ENCODE results near the gene CPB1. TPM values are rescaled to one million over a fixed set of nuclear protein-coding genes. Genes with fewer than 3 reads are reported as not detected.

CPB1 gene
- total RNA-seq, 2 experiments from 2014 or later = not detected

- Mint-ChIP-seq H3K27me3 (peaks cover 9% of the 10 kb centered on the region), H3K36me3 (no peaks in the 10 kb centered on the region), H3K9me3 (ENCODE audit: low read depth) (no peaks in the 10 kb centered on the region), H3K4me3 (no peak overlapping the region), H3K27ac (no peak overlapping the region), H3K4me1 (no peaks in the 10 kb centered on the region)
- no peak for DNase-seq
- ATAC-seq = no peak
- CTCF ChIA-PET = no interaction called here
Observed at GRCh38 chr3:148815316-148816110, 12.1 kb upstream of the CPB1 start.

GRCh38 chr3:148816427-148816826 lies 11.2 kb upstream of the CPB1 start:
- Mint-ChIP-seq H3K27ac (no peak overlapping the region), H3K27me3 (peaks cover 6% of the 10 kb centered on the region), H3K4me3 (no peak overlapping the region), H3K9me3 (ENCODE audit: low read depth) (no peaks in the 10 kb centered on the region), H3K36me3 (no peaks in the 10 kb centered on the region), H3K4me1 (no peaks in the 10 kb centered on the region)
- CTCF ChIA-PET = no interaction called here
- ATAC-seq (no peak), DNase-seq (no peak)

GRCh38 chr3:148816981-148817525 lies 10.6 kb upstream of the CPB1 start:
- Mint-ChIP-seq H3K27ac (no peak overlapping the region), H3K36me3 (no peaks in the 10 kb centered on the region), H3K9me3 (ENCODE audit: low read depth) (no peaks in the 10 kb centered on the region), H3K4me3 (no peak overlapping the region), H3K27me3 (peaks cover 6% of the 10 kb centered on the region), H3K4me1 (no peaks in the 10 kb centered on the region)
- CTCF ChIA-PET = no interaction called here
- ATAC-seq = no peak
- DNase-seq = no peak

- CTCF ChIA-PET = no interaction called here
- no peaks in the 10 kb centered on the region for H3K4me1 Mint-ChIP-seq
- no peaks in the 10 kb centered on the region for H3K36me3 Mint-ChIP-seq
- no peaks in the 10 kb centered on the region for H3K9me3 Mint-ChIP-seq (ENCODE audit: low read depth)
- H3K4me3 Mint-ChIP-seq = no peak overlapping the region
- peaks cover 5% of the 10 kb centered on the region for H3K27me3 Mint-ChIP-seq
- no peak overlapping the region for H3K27ac Mint-ChIP-seq
- DNase-seq (no peak), ATAC-seq (no peak)
Observed at GRCh38 chr3:148820361-148821245, 7.0 kb upstream of the CPB1 start.

GRCh38 chr3:148823026-148823425 lies 4.6 kb upstream of the CPB1 start:
- ATAC-seq (no peak), DNase-seq (no peak)
- no peak overlapping the region for H3K4me3 Mint-ChIP-seq
- H3K27ac Mint-ChIP-seq = no peak overlapping the region
- no peaks in the 10 kb centered on the region for H3K36me3 Mint-ChIP-seq
- no peaks in the 10 kb centered on the region for H3K4me1 Mint-ChIP-seq
- CTCF ChIA-PET = no interaction called here
- H3K27me3 Mint-ChIP-seq = peaks cover 6% of the 10 kb centered on the region
- H3K9me3 Mint-ChIP-seq (ENCODE audit: low read depth) = no peaks in the 10 kb centered on the region

GRCh38 chr3:148825476-148825875 lies 2.1 kb upstream of the CPB1 start:
- H3K27me3 Mint-ChIP-seq = peaks cover 11% of the 10 kb centered on the region

GRCh38 chr3:148828136-148828690 lies 602 bp downstream of the CPB1 start:
- Mint-ChIP-seq H3K4me1 (no peaks in the 10 kb centered on the region), H3K4me3 (no peak overlapping the region), H3K9me3 (ENCODE audit: low read depth) (no peaks in the 10 kb centered on the region), H3K27ac (no peak overlapping the region), H3K27me3 (peaks cover 13% of the 10 kb centered on the region), H3K36me3 (no peaks in the 10 kb centered on the region)
- DNase-seq (no peak), ATAC-seq (no peak)
- CTCF ChIA-PET = interaction anchor here (1.2 kb wide), 1 partner anchor 34 kb away, joined by 3 read pairs; no protein-coding TSS in a partner anchor

More at GRCh38 chr3:148825476-148825875, 2.1 kb upstream of the CPB1 start:
- Mint-ChIP-seq H3K4me1 (no peaks in the 10 kb centered on the region), H3K27ac (no peak overlapping the region), H3K36me3 (no peaks in the 10 kb centered on the region), H3K4me3 (no peak overlapping the region), H3K9me3 (ENCODE audit: low read depth) (no peaks in the 10 kb centered on the region)
- ATAC-seq (no peak), DNase-seq (no peak)
- CTCF ChIA-PET = no interaction called here

- no peaks in the 10 kb centered on the region for H3K36me3 Mint-ChIP-seq
- no peaks in the 10 kb centered on the region for H3K9me3 Mint-ChIP-seq (ENCODE audit: low read depth)
- no peak overlapping the region for H3K4me3 Mint-ChIP-seq
- DNase-seq = no peak
- no peak for ATAC-seq
- peaks cover 13% of the 10 kb centered on the region for H3K27me3 Mint-ChIP-seq
- H3K27ac Mint-ChIP-seq = no peak overlapping the region
- CTCF ChIA-PET = no interaction called here
- no peaks in the 10 kb centered on the region for H3K4me1 Mint-ChIP-seq
Observed at GRCh38 chr3:148829926-148830325, 2.3 kb downstream of the CPB1 start.

- H3K27me3 Mint-ChIP-seq = peaks cover 8% of the 10 kb centered on the region
- ATAC-seq = no peak
- H3K36me3 Mint-ChIP-seq = no peaks in the 10 kb centered on the region
- no peaks in the 10 kb centered on the region for H3K9me3 Mint-ChIP-seq (ENCODE audit: low read depth)
- DNase-seq = no peak
- no peak overlapping the region for H3K27ac Mint-ChIP-seq
- H3K4me3 Mint-ChIP-seq = no peak overlapping the region
- H3K4me1 Mint-ChIP-seq = no peaks in the 10 kb centered on the region
- CTCF ChIA-PET = no interaction called here
Observed at GRCh38 chr3:148833223-148833622, 5.6 kb downstream of the CPB1 start.

GRCh38 chr3:148839805-148840204 lies 12.2 kb downstream of the CPB1 start:
- Mint-ChIP-seq H3K27ac (no peak overlapping the region), H3K27me3 (no peaks in the 10 kb centered on the region), H3K4me1 (no peaks in the 10 kb centered on the region), H3K9me3 (ENCODE audit: low read depth) (no peaks in the 10 kb centered on the region), H3K36me3 (no peaks in the 10 kb centered on the region), H3K4me3 (no peak overlapping the region)
- no peak for DNase-seq
- CTCF ChIA-PET = no interaction called here
- ATAC-seq = no peak

GRCh38 chr3:148840451-148840850 lies 12.8 kb downstream of the CPB1 start:
- Mint-ChIP-seq H3K9me3 (ENCODE audit: low read depth) (no peaks in the 10 kb centered on the region), H3K27ac (no peak overlapping the region), H3K36me3 (no peaks in the 10 kb centered on the region), H3K4me3 (no peak overlapping the region), H3K27me3 (no peaks in the 10 kb centered on the region), H3K4me1 (no peaks in the 10 kb centered on the region)
- CTCF ChIA-PET = no interaction called here
- DNase-seq (no peak), ATAC-seq (no peak)

GRCh38 chr3:148845756-148846395 lies 18.3 kb downstream of the CPB1 start:
- H3K27ac Mint-ChIP-seq = no peak overlapping the region
- no peaks in the 10 kb centered on the region for H3K9me3 Mint-ChIP-seq (ENCODE audit: low read depth)
- peaks cover 10% of the 10 kb centered on the region for H3K27me3 Mint-ChIP-seq
- ATAC-seq (no peak), DNase-seq (no peak)
- CTCF ChIA-PET = no interaction called here
- no peaks in the 10 kb centered on the region for H3K4me1 Mint-ChIP-seq
- no peaks in the 10 kb centered on the region for H3K36me3 Mint-ChIP-seq
- H3K4me3 Mint-ChIP-seq = no peak overlapping the region

GRCh38 chr3:148847351-148847750 lies 19.7 kb downstream of the CPB1 start:
- CTCF ChIA-PET = no interaction called here
- H3K36me3 Mint-ChIP-seq = no peaks in the 10 kb centered on the region
- no peak for DNase-seq

More at GRCh38 chr3:148847351-148847750, 19.7 kb downstream of the CPB1 start:
- no peaks in the 10 kb centered on the region for H3K4me1 Mint-ChIP-seq
- no peak overlapping the region for H3K27ac Mint-ChIP-seq
- no peak for ATAC-seq
- no peak overlapping the region for H3K4me3 Mint-ChIP-seq
- no peaks in the 10 kb centered on the region for H3K9me3 Mint-ChIP-seq (ENCODE audit: low read depth)
- H3K27me3 Mint-ChIP-seq = peaks cover 12% of the 10 kb centered on the region

All from activated CD8-positive, alpha-beta memory T cell treated with anti-CD3 and anti-CD28 coated beads, Interleukin-2, amount 10 ng/mL, durations not matched to agents 7 days and 5 days (primary cell).